H9 (cell line): ENCODE data around the gene DTX2. TPM values are rescaled to one million over a fixed set of nuclear protein-coding genes. Genes with fewer than 3 reads are reported as not detected.
A peak's percentile ranks its signal among the peaks of the same experiment; 100 is the strongest.
"Not testable (repeated sequence)": the region's sequence is repeated elsewhere in the genome, so short reads cannot be mapped to it uniquely, and the experiment has no call there.

Experiments
- DNase-seq: peaks from one replicate; pipeline ENCODE4 v3.0.0-alpha.2; 2017
- H2AFZ ChIP-seq: one replicate; pipeline ENCODE4 v1.6.1; 2013; ENCODE audit warnings: mild to moderate bottlenecking, low read length, control low read depth, moderate library complexity
- H2AK5ac ChIP-seq: 2 replicates; pipeline ENCODE4 v1.6.1; 2013; ENCODE audit warnings: low read length, control low read depth, mixed read lengths; ENCODE audit not compliant: insufficient read length
- H2BK120ac ChIP-seq: one replicate; pipeline ENCODE4 v1.6.1; 2013; ENCODE audit warnings: low read depth, mild to moderate bottlenecking, low read length, control low read depth, inconsistent platforms; ENCODE audit not compliant: poor library complexity, severe bottlenecking
- H2BK12ac ChIP-seq: 2 replicates; pipeline ENCODE4 v1.6.1; 2013; ENCODE audit warnings: low read length, control low read depth, mixed read lengths, low read depth; ENCODE audit not compliant: insufficient read length
- H2BK15ac ChIP-seq: 2 replicates; pipeline ENCODE4 v1.6.1; 2013; ENCODE audit warnings: low read depth, low read length, control low read depth
- H2BK20ac ChIP-seq: one replicate; pipeline ENCODE4 v1.6.1; 2013; ENCODE audit warnings: low read depth, mild to moderate bottlenecking, low read length, control low read depth, inconsistent platforms; ENCODE audit not compliant: poor library complexity, severe bottlenecking
- H2BK5ac ChIP-seq: 2 replicates; pipeline ENCODE4 v1.6.1; 2013; ENCODE audit warnings: low read length, control low read depth, mixed read lengths; ENCODE audit not compliant: insufficient read length
- H3K14ac ChIP-seq: 2 replicates; pipeline ENCODE4 v1.6.1; 2013; ENCODE audit warnings: low read length, control low read depth; ENCODE audit not compliant: insufficient read depth
- H3K18ac ChIP-seq: 2 replicates; pipeline ENCODE4 v1.6.1; 2013; ENCODE audit warnings: low read depth, mild to moderate bottlenecking, mixed read lengths, low read length, control low read depth; ENCODE audit not compliant: insufficient read length
- H3K23ac ChIP-seq: 2 replicates; pipeline ENCODE4 v1.6.1; 2013; ENCODE audit warnings: low read length, control low read depth, mixed read lengths, low read depth; ENCODE audit not compliant: insufficient read length
- H3K23me2 ChIP-seq: 2 replicates; pipeline ENCODE4 v1.6.1; 2013; ENCODE audit warnings: low read depth, mild to moderate bottlenecking, mixed read lengths, low read length, control low read depth; ENCODE audit not compliant: insufficient read length, poor library complexity, severe bottlenecking
- H3K27ac ChIP-seq: 2 replicates; pipeline ENCODE4 v1.5.1; 2013; ENCODE audit warnings: low read length, control low read depth, mixed read lengths, low read depth; ENCODE audit not compliant: insufficient read length
- H3K27me3 ChIP-seq: 2 replicates; pipeline ENCODE4 v1.6.1; 2013; ENCODE audit warnings: low read length, control low read depth, inconsistent platforms; ENCODE audit not compliant: insufficient read depth
- H3K4ac ChIP-seq: 2 replicates; pipeline ENCODE4 v1.6.1; 2013; ENCODE audit warnings: low read depth, mild to moderate bottlenecking, control low read depth, inconsistent platforms, low read length, moderate library complexity
- H3K4me1 ChIP-seq: 2 replicates; pipeline ENCODE4 v1.6.1; 2013; ENCODE audit warnings: low read length, control low read depth, inconsistent platforms; ENCODE audit not compliant: insufficient read depth
- H3K4me2 ChIP-seq: 2 replicates; pipeline ENCODE4 v1.6.1; 2013; ENCODE audit warnings: low read length, control low read depth, mixed read lengths; ENCODE audit not compliant: insufficient read length, insufficient read depth
- H3K56ac ChIP-seq: 2 replicates; pipeline ENCODE4 v1.6.1; 2013; ENCODE audit warnings: low read depth, mild to moderate bottlenecking, mixed read lengths, low read length, control low read depth; ENCODE audit not compliant: insufficient read length
- H3K79me1 ChIP-seq: 2 replicates; pipeline ENCODE4 v1.6.1; 2013; ENCODE audit warnings: low read depth, mild to moderate bottlenecking, moderate library complexity, low read length, control low read depth, inconsistent platforms; ENCODE audit not compliant: insufficient read depth, poor library complexity, severe bottlenecking
- H3K79me2 ChIP-seq: 2 replicates; pipeline ENCODE4 v1.6.1; 2013; ENCODE audit warnings: low read length, control low read depth, inconsistent platforms; ENCODE audit not compliant: insufficient read depth
- H3K9ac ChIP-seq: 2 replicates; pipeline ENCODE4 v1.6.1; 2013; ENCODE audit warnings: low read length, control low read depth, mixed read lengths; ENCODE audit not compliant: insufficient read length; ENCODE audit errors: extremely low read depth
- H3K9me3 ChIP-seq: one replicate; pipeline ENCODE4 v1.6.1; 2013; ENCODE audit warnings: low read depth, low read length, inconsistent platforms; ENCODE audit not compliant: control insufficient read depth
- H3T11ph ChIP-seq: one replicate; pipeline ENCODE4 v1.6.1; 2013; ENCODE audit warnings: mild to moderate bottlenecking, low read length, control low read depth, inconsistent platforms
- H4K20me1 ChIP-seq: one replicate; pipeline ENCODE4 v1.6.1; 2013; ENCODE audit not compliant: control insufficient read depth, insufficient read length, insufficient read depth
- H4K5ac ChIP-seq: 2 replicates; pipeline ENCODE4 v1.6.1; 2013; ENCODE audit warnings: low read depth, mild to moderate bottlenecking, mixed read lengths, low read length, control low read depth; ENCODE audit not compliant: insufficient read length
- H4K8ac ChIP-seq: replicated peaks from 2 replicates; pipeline ENCODE4 v1.6.1; 2013; ENCODE audit warnings: low read length, control low read depth, mixed read lengths, low read depth; ENCODE audit not compliant: insufficient read length
- H4K91ac ChIP-seq: 2 replicates; pipeline ENCODE4 v1.6.1; 2013; ENCODE audit warnings: low read depth, mild to moderate bottlenecking, moderate library complexity, mixed read lengths, low read length, control low read depth; ENCODE audit not compliant: insufficient read length
- H3K27ac Mint-ChIP-seq, 3 experiments: 2 replicates in 2 of 3; 3 replicates in 1 of 3; pipeline ENCODE4 v1.8.0; 2020 to 2021; ENCODE audit warnings: mixed read lengths in 3 of 3, mild to moderate bottlenecking in 1 of 3, moderate library complexity in 1 of 3
- H3K27me3 Mint-ChIP-seq: 2 replicates; pipeline ENCODE4 v1.8.0; 2021; ENCODE audit warnings: low read depth, mild to moderate bottlenecking, moderate library complexity, mixed read lengths
- H3K36me3 Mint-ChIP-seq, 3 experiments: 2 replicates in 2 of 3; 3 replicates in 1 of 3; pipeline ENCODE4 v1.8.0; 2020 to 2021; ENCODE audit warnings: low read depth in 3 of 3, mixed read lengths in 3 of 3; ENCODE audit not compliant: insufficient read depth in 1 of 3
- H3K4me1 Mint-ChIP-seq, 2 experiments: 2 replicates each; pipeline ENCODE4 v1.8.0; 2020; ENCODE audit warnings: mixed read lengths in 2 of 2
- H3K4me3 Mint-ChIP-seq, 2 experiments: 2 replicates in 1 of 2; 3 replicates in 1 of 2; pipeline ENCODE4 v1.8.0; 2020 to 2021; ENCODE audit warnings: mild to moderate bottlenecking in 2 of 2, mixed read lengths in 2 of 2, moderate library complexity in 1 of 2
- H3K9me3 Mint-ChIP-seq, 2 experiments: 2 replicates in 1 of 2; 3 replicates in 1 of 2; pipeline ENCODE4 v1.8.0; 2020; ENCODE audit warnings: mild to moderate bottlenecking in 2 of 2, mixed read lengths in 2 of 2, moderate library complexity in 1 of 2
- CTCF ChIP-seq: fragments of 200-600 bp; sonication (generic); conservative IDR thresholded peaks from 3 replicates; pipeline ENCODE4 v1.8.0; 2021; ENCODE audit warnings: antibody characterized with exemption, mild to moderate bottlenecking
- WGBS: extraction: QIAGEN DNeasy Blood & Tissue Kit; methylation state at CpG from one replicate; pipeline ENCODE4 v1.1.7; 2013; ENCODE audit warnings: missing lambda C conversion rate, low lambda C conversion rate, mixed read lengths; ENCODE audit not compliant: insufficient read length; ENCODE audit errors: extremely low coverage; 5-methylcytosine and 5-hydroxymethylcytosine counted together
- total RNA-seq: library from RNA; stranded (reverse); gene quantifications from 2 replicates; pipeline ENCODE4 v1.2.1, GENCODE V29; 2021

The DTX2 gene
- total RNA-seq, 1 experiment from 2014 or later, result 48.8 TPM

- H3K56ac ChIP-seq, H3K4me1 ChIP-seq, H2BK20ac ChIP-seq, H2BK5ac ChIP-seq, H3K9ac ChIP-seq, H3K4ac ChIP-seq, H3K27ac Mint-ChIP-seq, H4K91ac ChIP-seq, H3K79me2 ChIP-seq, H3K36me3 Mint-ChIP-seq, H4K5ac ChIP-seq, H2AK5ac ChIP-seq, H3K9me3 ChIP-seq, H3K23ac ChIP-seq, H3K27me3 ChIP-seq, H2AFZ ChIP-seq, H3K14ac ChIP-seq, H3K23me2 ChIP-seq, H3K4me3 Mint-ChIP-seq, H3T11ph ChIP-seq, H2BK15ac ChIP-seq, H3K4me2 ChIP-seq, H3K27ac ChIP-seq, H3K9me3 Mint-ChIP-seq, H3K79me1 ChIP-seq, H3K4me1 Mint-ChIP-seq, H2BK120ac ChIP-seq, H4K20me1 ChIP-seq, H3K18ac ChIP-seq, H2BK12ac ChIP-seq, H3K27me3 Mint-ChIP-seq, H4K8ac ChIP-seq: not testable (repeated sequence)
- peak; percentile 85 for DNase-seq
- TF ChIP-seq CTCF, result peak; percentile 78
- WGBS, result no CpG with 5 or more reads among the region's 2 CpGs
These were observed 23.6 kb upstream of the DTX2 start for GRCh38 chr7:76437873-76438272.

GRCh38 chr7:76439120-76439888 is 22.2 kb upstream of the DTX2 start:
- not testable (repeated sequence) for H2BK20ac ChIP-seq, H3K4me1 Mint-ChIP-seq, H3K27ac Mint-ChIP-seq, H3K9me3 ChIP-seq, H3T11ph ChIP-seq, H3K36me3 Mint-ChIP-seq, DNase-seq, H4K91ac ChIP-seq, H3K9ac ChIP-seq, H2AFZ ChIP-seq, H3K23ac ChIP-seq, H3K79me2 ChIP-seq, H2BK120ac ChIP-seq, H2AK5ac ChIP-seq, H2BK12ac ChIP-seq, H4K8ac ChIP-seq, H3K4me2 ChIP-seq, H4K20me1 ChIP-seq, H3K56ac ChIP-seq, H3K14ac ChIP-seq, H3K79me1 ChIP-seq, H3K23me2 ChIP-seq, H3K27me3 ChIP-seq, H3K4me1 ChIP-seq, H3K27me3 Mint-ChIP-seq, H3K9me3 Mint-ChIP-seq, H3K18ac ChIP-seq, H3K27ac ChIP-seq, H4K5ac ChIP-seq, H2BK15ac ChIP-seq, H3K4me3 Mint-ChIP-seq, H2BK5ac ChIP-seq, H3K4ac ChIP-seq
- no CpG with 5 or more reads among the region's 7 CpGs for WGBS
